GM12878 (cell line): ENCODE results near the gene TIAM1. TPM values are rescaled to one million over a fixed set of nuclear protein-coding genes. Genes with fewer than 3 reads are reported as not detected.

Experiments
- ATAC-seq: fragments of 200-7000 bp; cut with Tn5 transposase; 3 replicates; pipeline ENCODE4 v1.9.1; 2020; ENCODE audit warnings: mild to moderate bottlenecking, moderate library complexity
- BruUV-seq: library from RNA; stranded (reverse); fragments of 400-500 nt; replicated peaks from 2 replicates; lab custom pipeline; 2021; lab: Mats Ljungman, UMichigan
- CTCF ChIA-PET: fragments of 300-600 bp; sonication (Branson Sonifier 250); formaldehyde crosslinking; extraction: SDS; loops from one replicate; lab custom pipeline; 2021; ENCODE audit warnings: inconsistent platforms; lab: Yijun Ruan, JAX
- POLR2A ChIA-PET: fragments of 350-600 bp; formaldehyde crosslinking; extraction: SDS; loops from one replicate; lab custom pipeline; 2021; ENCODE audit warnings: inconsistent platforms; lab: Charles Lee
- RAD21 ChIA-PET: fragments of 300-600 bp; sonication (Branson Sonifier 250); formaldehyde crosslinking; loops from one replicate; lab custom pipeline; 2023; ENCODE audit warnings: antibody characterized with exemption; ENCODE audit not compliant: unreplicated experiment; lab: Charles Lee
- SMC1A ChIA-PET: fragments of 300-600 bp; sonication (Branson Sonifier 250); formaldehyde crosslinking; loops from one replicate; lab custom pipeline; 2023; ENCODE audit not compliant: unreplicated experiment, uncharacterized antibody; lab: Charles Lee
- DNase-seq: peaks from one replicate; pipeline ENCODE4 v3.0.0-alpha.2; 2011; ENCODE audit warnings: low read depth, low spot score
- FAIRE-seq: peaks from 3 replicates; lab custom pipeline; 2011; peaks lifted over from hg19 to GRCh38; lab: Jason Lieb, UNC
- H2AFZ ChIP-seq: 2 replicates; pipeline ENCODE4 v1.6.0; 2011; ENCODE audit warnings: low read depth, low read length, control low read depth; ENCODE audit not compliant: control insufficient read depth
- H3K27ac ChIP-seq: 2 replicates; pipeline ENCODE4 v1.5.1; 2011; ENCODE audit warnings: control low read depth; ENCODE audit not compliant: control insufficient read depth, insufficient read depth
- H3K27me3 ChIP-seq, 2 experiments: replicated peaks in 1 of 2; 2 replicates each; pipeline versions ENCODE4 v1.6.0 to v1.6.1; 2011; ENCODE audit warnings: low read length in 1 of 2; ENCODE audit not compliant: control insufficient read depth in 2 of 2, insufficient read depth in 2 of 2
- H3K36me3 ChIP-seq, 2 experiments: 2 replicates each; pipeline ENCODE4 v1.5.1; 2011; ENCODE audit warnings: low read length in 1 of 2; ENCODE audit not compliant: control insufficient read depth in 2 of 2, insufficient read depth in 2 of 2
- H3K4me1 ChIP-seq: 2 replicates; pipeline ENCODE4 v1.6.1; 2011; ENCODE audit warnings: mild to moderate bottlenecking, low read length, moderate library complexity, mixed read lengths; ENCODE audit not compliant: control insufficient read depth, insufficient read depth
- H3K4me2 ChIP-seq: 2 replicates; pipeline ENCODE4 v1.6.0; 2011; ENCODE audit warnings: control low read depth; ENCODE audit not compliant: control insufficient read depth, insufficient read depth
- H3K4me3 ChIP-seq: fragments of 200-600 bp; sonication (generic); 2 replicates; pipeline ENCODE4 v1.5.1; 2016
- H3K79me2 ChIP-seq: 2 replicates; pipeline ENCODE4 v1.6.0; 2011; ENCODE audit warnings: low read length; ENCODE audit not compliant: control insufficient read depth, insufficient read depth
- H3K9ac ChIP-seq: 2 replicates; pipeline ENCODE4 v1.8.0; 2011; ENCODE audit warnings: low read length, control low read depth, mixed read lengths; ENCODE audit not compliant: control insufficient read depth, insufficient read depth
- H3K9me3 ChIP-seq: replicated peaks from 3 replicates; pipeline ENCODE4 v1.5.1; 2011; ENCODE audit warnings: mild to moderate bottlenecking, low read length; ENCODE audit not compliant: control insufficient read depth, insufficient read depth
- H4K20me1 ChIP-seq: 2 replicates; pipeline ENCODE4 v1.6.0; 2011; ENCODE audit not compliant: control insufficient read depth, insufficient read depth
- ASH2L ChIP-seq: fragments of 300-600, 200-600 bp; sonication (generic); IDR thresholded peaks from 2 replicates; pipeline ENCODE4 v1.6.1; 2017; ENCODE audit warnings: low read depth, mild to moderate bottlenecking, borderline replicate concordance
- ETV6 ChIP-seq, 2 experiments: fragments of 450-650 bp in 1 of 2; IDR thresholded peaks in 1 of 2; conservative IDR thresholded peaks in 1 of 2; 2 replicates each; pipeline ENCODE4 v1.6.1; 2014; ENCODE audit warnings: antibody characterized with exemption in 1 of 2, borderline replicate concordance in 1 of 2, low read depth in 1 of 2, mild to moderate bottlenecking in 1 of 2, moderate library complexity in 1 of 2
- FOXK2 ChIP-seq: fragments of 450-650 bp; IDR thresholded peaks from 2 replicates; pipeline ENCODE4 v1.6.1; 2017; ENCODE audit warnings: mild to moderate bottlenecking, moderate library complexity
- WGBS: methylation state at CpG from one replicate; pipeline ENCODE4 v1.1.6; 2016; ENCODE audit warnings: low lambda C conversion rate; ENCODE audit not compliant: insufficient replicate concordance, insufficient coverage; ENCODE audit errors: missing lambda C conversion rate; 5-methylcytosine and 5-hydroxymethylcytosine counted together
- in situ Hi-C: fragments of 300-500 bp; cut with MboI; formaldehyde crosslinking; loops from 9 replicates; pipeline ENCODE4 v1.14.3; 2018; ENCODE audit warnings: mixed read lengths
- intact Hi-C: fragments of 100-400 bp; cut with micrococcal nuclease; formaldehyde crosslinking; loops from one replicate; pipeline ENCODE4 v1.14.2; 2022; ENCODE audit not compliant: unreplicated experiment
- polyA plus RNA-seq, 11 experiments: library from polyadenylated mRNA; depleted of rRNA in 4 of 11; unstranded in 6 of 11; stranded (reverse) in 5 of 11; fragments of >200 nt; fragmentation: Nextera tagmentation in 4 of 11; fragmentation: Illumina TruSeq in 1 of 11; extraction: Ambion mirVana in 4 of 11; extraction: Trizol in 1 of 11; gene quantifications; 1 replicate in 1 of 11; 2 replicates in 10 of 11; pipeline versions ENCODE4 v1.2.1 to v1.2.3, GENCODE V29; 2011 to 2016; ENCODE audit warnings: inconsistent platforms in 2 of 11, missing spikeins in 2 of 11, low read depth in 1 of 11
- total RNA-seq, 4 experiments: library from RNA; depleted of rRNA in 3 of 4; stranded (reverse); fragments of >200 nt in 3 of 4; fragmentation: Illumina TruSeq in 1 of 4; extraction: Trizol in 1 of 4; gene quantifications; 2 replicates each; pipeline versions ENCODE4 v1.2.1 to v1.2.3, GENCODE V29; 2013 to 2021
- TF ChIP-seq, protein P1 (sequence below): fragments of 450-650 bp; IDR thresholded peaks from 2 replicates; pipeline ENCODE4 v1.6.1; 2016; ENCODE audit warnings: mild to moderate bottlenecking
- TF ChIP-seq, protein P2 (sequence below): IDR thresholded peaks from 2 replicates; pipeline ENCODE4 v1.6.1; 2011; ENCODE audit warnings: mild to moderate bottlenecking, low read depth, low read length, moderate library complexity; ENCODE audit not compliant: insufficient replicate concordance

Gene TIAM1
- total and polyA plus RNA-seq, 10 of the 15 experiments (the other 5 are each of a cell fraction or from before 2014, with no cell fraction given) = 0.31 to 35.9 (median 0.78) TPM

DNA sequence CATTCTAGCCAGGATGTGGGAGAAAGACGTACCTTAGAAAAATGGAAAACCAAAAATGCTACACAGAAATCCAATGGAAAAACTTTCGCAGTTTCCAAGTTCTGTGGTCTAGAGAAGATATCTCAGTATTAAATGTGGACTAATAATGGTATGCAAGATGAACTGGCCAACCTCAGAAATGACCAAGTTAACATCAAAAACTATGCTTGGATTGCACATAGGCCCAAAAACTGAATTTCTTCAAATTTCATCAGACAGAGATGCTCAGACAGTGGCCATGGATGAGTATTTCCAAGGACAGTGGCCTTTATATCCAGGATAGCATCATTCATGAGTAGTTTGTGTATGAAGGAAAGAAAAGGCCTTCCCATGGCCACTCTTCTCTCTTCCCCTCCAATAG lies 132.2 kb downstream of the TIAM1 start:
- intact Hi-C loops (no loop called here), in situ Hi-C loops (no loop called here)
- H3K4me1 ChIP-seq = no peaks in the 10 kb centered on the region
- ChIA-PET RAD21 (no interaction called here), POLR2A (no interaction called here), SMC1A (interaction anchor here (1.4 to 4.1 kb wide), 2 partner anchors 10 to 369 kb away, joined by 3 to 24 read pairs; no protein-coding TSS in a partner anchor), CTCF (interaction anchor here (0.6 to 3.7 kb wide), 2 partner anchors 369 to 458 kb away, joined by 3 to 18 read pairs; no protein-coding TSS in a partner anchor)
- no peak overlapping the region for H2AFZ ChIP-seq
- BruUV-seq = no TSS peak
- H3K4me2 ChIP-seq = no peak overlapping the region
- FAIRE-seq (no peak), ATAC-seq (no peak), DNase-seq (no peak)
- H3K9ac ChIP-seq = no peak overlapping the region
- no peak overlapping the region for H3K4me3 ChIP-seq
- no peaks in the 10 kb centered on the region for H4K20me1 ChIP-seq
- no peaks in the 10 kb centered on the region for H3K79me2 ChIP-seq
- H3K36me3 ChIP-seq = no peaks in the 10 kb centered on the region; a peak in 1 of 4 replicates
- TF ChIP-seq, protein P1, sequence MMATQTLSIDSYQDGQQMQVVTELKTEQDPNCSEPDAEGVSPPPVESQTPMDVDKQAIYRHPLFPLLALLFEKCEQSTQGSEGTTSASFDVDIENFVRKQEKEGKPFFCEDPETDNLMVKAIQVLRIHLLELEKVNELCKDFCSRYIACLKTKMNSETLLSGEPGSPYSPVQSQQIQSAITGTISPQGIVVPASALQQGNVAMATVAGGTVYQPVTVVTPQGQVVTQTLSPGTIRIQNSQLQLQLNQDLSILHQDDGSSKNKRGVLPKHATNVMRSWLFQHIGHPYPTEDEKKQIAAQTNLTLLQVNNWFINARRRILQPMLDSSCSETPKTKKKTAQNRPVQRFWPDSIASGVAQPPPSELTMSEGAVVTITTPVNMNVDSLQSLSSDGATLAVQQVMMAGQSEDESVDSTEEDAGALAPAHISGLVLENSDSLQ = no peak
- H3K9me3 ChIP-seq = no peaks in the 10 kb centered on the region
- no peaks in the 10 kb centered on the region for H3K27me3 ChIP-seq
- 33% methylated on average over 2 of the region's 2 CpGs for WGBS
- no peak overlapping the region for H3K27ac ChIP-seq

DNA sequence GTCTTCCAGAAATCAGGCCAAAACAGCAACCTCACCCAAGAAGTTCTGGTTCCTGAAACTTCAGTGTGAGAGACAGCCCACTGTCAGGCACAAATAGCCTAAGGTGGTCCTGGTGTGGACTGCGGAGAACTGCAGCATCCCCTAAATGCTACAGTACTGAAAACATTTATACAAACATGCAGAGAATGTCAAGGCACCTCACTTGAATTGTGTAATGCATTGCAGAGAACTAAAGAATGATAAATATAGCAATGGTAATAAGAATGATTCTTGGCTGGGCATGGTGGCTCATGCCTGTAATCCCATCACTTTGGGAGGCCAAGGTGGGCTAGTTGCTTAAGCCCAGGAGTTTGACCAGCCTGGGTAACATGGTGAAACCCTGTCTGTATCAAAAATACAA lies 138.6 kb downstream of the TIAM1 start:
- SMC1A ChIA-PET = no interaction called here
- ATAC-seq = no peak
- intact Hi-C loops = no loop called here

More for the DNA sequence above, 138.6 kb downstream of the TIAM1 start:
- TF ChIP-seq, protein P2, sequence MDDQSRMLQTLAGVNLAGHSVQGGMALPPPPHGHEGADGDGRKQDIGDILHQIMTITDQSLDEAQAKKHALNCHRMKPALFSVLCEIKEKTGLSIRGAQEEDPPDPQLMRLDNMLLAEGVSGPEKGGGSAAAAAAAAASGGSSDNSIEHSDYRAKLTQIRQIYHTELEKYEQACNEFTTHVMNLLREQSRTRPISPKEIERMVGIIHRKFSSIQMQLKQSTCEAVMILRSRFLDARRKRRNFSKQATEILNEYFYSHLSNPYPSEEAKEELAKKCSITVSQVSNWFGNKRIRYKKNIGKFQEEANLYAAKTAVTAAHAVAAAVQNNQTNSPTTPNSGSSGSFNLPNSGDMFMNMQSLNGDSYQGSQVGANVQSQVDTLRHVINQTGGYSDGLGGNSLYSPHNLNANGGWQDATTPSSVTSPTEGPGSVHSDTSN = no peak
- TF ChIP-seq ASH2L = no peak
- TF ChIP-seq FOXK2 = no peak
- no peak for TF ChIP-seq ETV6 (conservative IDR thresholded peaks at IDR 0.05 in 1 of 2, IDR thresholded peaks at IDR 0.05 in 1 of 2; ENCODE audit: borderline replicate concordance in 1 of 2, low read depth in 1 of 2)
- H3K4me3 ChIP-seq = no peak overlapping the region
- H3K4me2 ChIP-seq = no peak overlapping the region
- H3K4me1 ChIP-seq = no peaks in the 10 kb centered on the region
- no peaks in the 10 kb centered on the region for H3K9me3 ChIP-seq
- ChIA-PET RAD21 (no interaction called here), CTCF (no interaction called here), POLR2A (no interaction called here)
- no TSS peak for BruUV-seq
- WGBS = 45% methylated on average over 1 of the region's 1 CpG
- H4K20me1 ChIP-seq = no peaks in the 10 kb centered on the region
- no peaks in the 10 kb centered on the region; a peak in 1 of 4 replicates for H3K36me3 ChIP-seq
- no peak overlapping the region for H2AFZ ChIP-seq
- in situ Hi-C loops = no loop called here
- no peaks in the 10 kb centered on the region for H3K27me3 ChIP-seq
- H3K9ac ChIP-seq = no peak overlapping the region
- H3K79me2 ChIP-seq = no peaks in the 10 kb centered on the region
- FAIRE-seq = no peak
- no peak overlapping the region for H3K27ac ChIP-seq
- DNase-seq = no peak
